HTERT RPE-1 (cell line): Measurements from ENCODE around the gene ERC1.
"Not testable (repeated sequence)": the region's sequence is repeated elsewhere in the genome, so short reads cannot be mapped to it uniquely, and the experiment has no call there.

Experiments
- in situ Hi-C: fragments of 300-500 bp; cut with MboI; formaldehyde crosslinking; loops from 4 replicates; pipeline ENCODE4 v1.14.3; 2020; ENCODE audit warnings: low sequenced_read_pairs

The ERC1 gene

DNA sequence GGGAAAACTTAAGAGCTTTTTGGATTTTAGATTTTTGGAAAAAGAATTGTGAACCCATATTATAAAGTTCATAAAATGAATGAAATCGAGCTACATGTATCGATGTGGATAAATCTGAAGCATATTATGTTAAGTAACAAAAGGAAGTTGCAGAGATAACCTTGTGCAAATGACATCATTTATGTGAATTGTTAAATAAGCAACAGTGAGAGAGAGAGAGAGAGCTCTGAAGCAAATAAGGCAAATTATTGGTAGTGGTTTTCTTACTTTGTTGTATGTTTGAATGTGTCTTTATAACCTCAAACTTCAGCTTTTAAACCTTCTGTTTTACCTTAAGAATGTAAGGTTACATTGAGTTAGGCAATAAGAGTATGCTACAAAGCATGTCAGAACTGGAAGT lies 78.8 kb downstream of the ERC1 start:
- in situ Hi-C loops, result no loop called here

DNA sequence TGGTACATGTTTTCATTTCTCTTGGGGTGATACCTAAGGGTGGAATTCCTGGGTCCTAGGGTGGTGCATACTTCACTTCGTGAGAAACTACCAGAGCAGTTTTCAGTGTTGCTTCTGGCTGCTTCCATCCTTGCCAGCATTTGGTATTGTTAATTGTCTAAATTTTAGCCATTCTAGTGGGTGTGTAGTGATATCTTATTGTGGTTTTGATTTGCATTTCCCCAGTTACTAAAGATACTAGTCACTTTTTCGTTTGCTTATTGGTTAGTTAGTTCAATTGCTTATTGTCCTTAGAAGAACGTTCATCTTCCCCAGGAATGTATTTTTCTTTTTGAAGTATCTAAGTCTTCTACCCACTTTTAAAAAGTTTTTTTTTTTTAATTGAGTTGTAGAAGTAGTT lies 80.2 kb downstream of the ERC1 start:
- in situ Hi-C loops, result no loop called here

DNA sequence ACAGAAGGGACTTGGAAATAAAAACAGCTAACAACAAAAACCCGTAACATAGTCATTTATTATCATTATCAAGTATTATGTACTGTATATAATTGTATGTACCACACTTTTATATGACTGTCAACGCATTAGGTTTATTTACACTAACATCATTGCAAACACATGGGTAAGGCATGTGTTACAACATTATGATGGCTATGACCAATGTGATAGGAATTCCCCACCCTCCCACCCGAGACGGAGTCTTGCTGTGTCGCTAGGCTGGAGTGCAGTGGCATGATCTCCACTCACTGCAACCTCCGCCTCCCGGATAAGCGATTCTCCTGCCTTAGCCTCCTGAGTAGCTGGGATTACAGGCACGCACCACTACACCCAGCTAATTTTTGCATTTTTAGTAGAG lies 82.6 kb downstream of the ERC1 start:
- in situ Hi-C loops, result no loop called here

DNA sequence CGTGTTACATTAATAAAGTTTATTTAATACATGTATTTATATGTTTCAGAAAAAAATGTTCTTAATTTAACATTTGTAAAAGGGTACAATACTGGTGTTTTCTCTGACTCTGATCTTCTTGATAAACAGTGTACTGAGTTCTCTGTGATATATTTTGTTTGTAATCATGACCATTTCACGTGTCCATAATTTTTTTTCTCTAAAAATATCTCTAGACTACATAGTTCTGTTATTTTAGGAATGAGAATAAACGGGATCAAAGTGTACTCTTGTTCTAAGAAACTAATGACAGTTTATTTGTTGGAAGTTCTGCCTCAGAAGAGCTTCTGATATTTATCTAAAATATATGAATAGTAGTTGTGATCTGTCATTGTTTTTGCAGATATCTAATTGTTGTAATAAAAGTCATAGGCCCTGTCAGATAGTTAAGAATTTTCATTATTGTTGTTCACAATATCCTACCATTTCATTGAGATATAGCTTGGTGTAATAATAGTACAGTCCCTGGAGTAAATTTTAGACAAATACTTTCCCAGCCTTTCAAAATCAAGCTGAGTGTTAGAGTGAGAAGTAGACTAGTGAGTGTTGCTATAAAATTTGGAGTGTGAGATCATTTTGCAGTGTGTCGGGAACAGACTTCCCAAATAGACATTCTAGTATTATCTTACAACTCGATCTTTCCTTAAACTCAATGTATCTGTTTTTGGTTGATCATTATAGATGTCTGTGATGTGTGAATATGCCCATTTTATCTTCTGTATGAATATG lies 86.2 kb downstream of the ERC1 start:
- in situ Hi-C loops, result no loop called here

DNA sequence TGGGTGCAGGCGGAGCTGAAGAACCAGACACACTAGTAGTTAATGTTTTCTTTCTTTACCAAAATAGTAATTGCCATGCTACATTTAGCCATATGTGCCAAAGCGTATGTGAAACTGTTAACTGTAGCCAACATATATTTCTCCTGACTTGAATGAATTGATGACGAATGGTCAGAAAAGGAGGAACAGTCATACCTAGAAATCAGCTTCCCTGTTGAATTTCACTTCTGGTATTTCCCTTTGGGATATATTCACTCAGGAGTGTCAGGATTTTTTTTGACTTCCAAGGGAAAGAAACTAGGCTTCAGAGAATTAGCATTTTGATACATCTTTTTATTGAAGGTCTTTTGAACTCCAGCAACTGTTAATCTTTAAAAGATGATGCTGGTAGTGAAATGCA lies 87.0 kb downstream of the ERC1 start:
- in situ Hi-C loops, result no loop called here

DNA sequence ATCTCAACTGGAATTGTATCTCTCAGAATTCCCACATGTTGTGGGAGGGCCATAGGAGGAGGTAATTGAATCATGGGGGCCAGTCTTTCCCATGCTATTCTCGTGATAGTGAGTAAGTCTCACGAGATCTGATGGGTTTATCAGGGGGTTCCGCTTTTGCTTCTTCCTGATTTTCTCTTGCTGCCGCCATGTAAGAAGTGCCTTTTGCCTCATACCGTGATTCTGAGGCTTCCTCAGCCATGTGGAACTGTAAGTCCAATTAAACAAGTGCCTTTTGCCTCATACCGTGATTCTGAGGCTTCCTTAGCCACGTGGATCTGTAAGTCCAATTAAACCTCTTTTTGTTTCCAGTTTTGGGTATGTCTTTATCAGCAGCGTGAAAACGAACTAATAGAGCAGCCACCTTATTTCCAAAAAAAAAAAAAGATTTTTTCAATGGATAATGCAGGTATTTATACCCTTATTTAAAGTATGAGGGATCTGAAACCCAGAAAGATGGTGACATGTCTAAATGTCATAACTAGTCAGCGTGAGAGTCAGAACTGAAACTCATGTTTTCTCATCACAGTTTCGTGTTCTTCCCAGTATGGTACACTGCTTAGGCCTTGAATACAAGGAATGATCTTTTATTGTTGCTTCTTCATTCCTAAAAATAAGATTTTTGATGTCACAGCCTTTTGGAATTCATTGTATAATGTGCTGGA lies 89.6 kb downstream of the ERC1 start:
- in situ Hi-C loops, result no loop called here

DNA sequence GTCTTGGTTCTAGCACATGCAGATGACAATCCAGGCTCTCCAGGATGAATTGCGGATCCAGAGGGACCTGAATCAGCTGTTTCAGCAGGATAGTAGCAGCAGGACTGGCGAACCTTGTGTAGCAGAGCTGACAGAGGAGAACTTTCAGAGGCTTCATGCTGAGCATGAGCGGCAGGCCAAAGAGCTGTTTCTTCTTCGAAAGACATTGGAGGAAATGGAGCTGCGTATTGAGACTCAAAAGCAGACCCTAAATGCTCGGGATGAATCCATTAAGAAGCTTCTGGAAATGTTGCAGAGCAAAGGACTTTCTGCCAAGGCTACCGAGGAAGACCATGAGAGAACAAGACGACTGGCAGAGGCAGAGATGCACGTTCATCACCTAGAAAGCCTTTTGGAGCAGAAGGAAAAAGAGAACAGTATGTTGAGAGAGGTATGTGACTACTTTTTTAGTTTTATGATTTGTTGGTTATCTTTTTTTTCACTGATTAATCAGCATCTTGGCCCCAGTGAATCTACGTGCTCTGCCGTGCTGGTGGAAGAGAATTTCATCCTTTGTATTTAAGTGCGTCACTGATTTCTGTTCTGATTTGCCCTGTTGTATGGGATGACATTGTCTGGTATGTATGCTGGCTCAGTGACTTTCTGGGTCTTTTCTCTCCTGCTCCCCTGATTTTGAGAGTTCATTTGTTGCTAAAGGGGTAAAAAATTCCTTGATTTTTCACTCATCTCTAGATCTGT lies 92.3 kb downstream of the ERC1 start:
- in situ Hi-C loops, result no loop called here

DNA sequence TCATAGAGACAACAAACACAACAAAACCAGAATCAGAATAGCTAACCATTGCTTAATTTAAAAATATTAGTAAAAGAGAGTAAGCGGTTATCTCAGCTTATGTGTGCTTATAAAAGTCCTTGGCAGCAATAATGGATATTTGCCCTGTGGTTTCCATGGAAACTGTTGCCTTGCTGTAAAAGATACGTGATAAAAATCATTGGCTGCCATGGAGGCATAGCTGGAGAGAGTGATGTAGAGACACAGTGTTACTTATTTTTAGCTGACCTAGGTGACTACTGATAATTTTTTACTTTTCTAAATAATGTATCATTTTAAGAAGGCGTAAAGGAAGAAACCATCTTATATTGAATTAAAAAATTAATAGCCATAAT lies 92.9 kb downstream of the ERC1 start:
- in situ Hi-C loops, result no loop called here

DNA sequence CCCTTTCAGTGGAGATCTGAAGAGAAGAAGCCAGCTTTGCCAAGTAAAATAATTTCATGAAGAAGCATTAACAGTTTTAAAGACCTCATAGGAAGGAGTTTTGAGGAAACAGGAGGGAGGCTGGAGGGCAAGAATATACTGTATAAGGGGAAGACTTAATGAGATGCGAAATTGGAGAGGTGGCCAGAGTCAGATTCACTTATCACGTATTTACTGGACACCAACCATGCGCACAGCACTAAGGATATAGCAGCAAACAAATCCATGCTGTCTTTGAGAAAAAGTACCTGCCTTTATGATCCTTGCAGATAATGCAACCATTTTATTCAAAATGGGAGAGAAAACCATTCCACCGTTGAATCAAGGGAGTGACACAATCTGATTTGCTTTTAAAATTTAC lies 100.3 kb downstream of the ERC1 start:
- in situ Hi-C loops, result no loop called here

DNA sequence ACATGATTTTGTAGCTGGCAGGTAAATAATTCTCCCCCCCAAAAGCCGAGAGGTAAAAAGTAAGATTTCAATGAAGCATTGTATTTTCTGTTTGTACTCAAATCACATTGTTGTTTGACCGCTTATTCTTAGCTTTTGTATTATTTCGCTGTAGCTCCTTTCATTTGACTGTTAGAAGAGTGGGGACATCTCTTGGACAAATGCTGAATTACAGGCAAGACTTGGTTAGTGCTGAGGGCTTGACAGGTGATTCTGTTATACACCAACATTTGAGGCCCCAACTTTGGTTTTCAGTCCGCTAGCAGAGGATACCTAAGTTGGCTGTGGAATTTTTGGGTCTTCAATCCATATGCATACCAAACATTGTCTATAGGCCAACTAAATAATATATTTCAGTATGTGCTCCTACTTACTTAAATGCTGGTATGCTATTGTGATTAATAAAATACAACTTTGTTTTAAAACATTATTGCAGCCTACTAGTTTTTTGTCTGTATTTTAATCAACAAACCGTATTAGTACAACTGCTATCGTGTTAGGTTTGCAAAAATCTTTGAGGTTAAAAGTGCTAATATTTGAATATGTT lies 102.2 kb downstream of the ERC1 start:
- in situ Hi-C loops, result no loop called here

DNA sequence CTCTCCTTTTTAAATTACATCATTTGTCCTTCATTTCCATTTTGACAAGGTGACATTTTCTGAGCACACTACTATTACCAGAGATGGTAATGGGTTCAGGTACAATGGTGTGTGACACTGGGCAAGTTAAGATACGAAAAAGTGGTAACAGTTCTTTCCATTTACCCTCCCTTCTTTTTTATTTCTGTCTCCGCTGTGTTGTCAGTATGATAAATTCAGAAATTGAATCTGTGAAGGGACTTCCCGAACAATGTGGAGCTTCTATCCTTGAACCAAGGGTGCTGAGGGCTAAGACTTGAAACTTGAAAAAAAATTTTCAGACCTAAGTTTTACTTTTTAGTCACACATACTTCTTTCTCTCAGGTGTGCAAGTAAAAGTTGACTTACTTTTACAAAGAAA lies 103.7 kb downstream of the ERC1 start:
- in situ Hi-C loops, result no loop called here

DNA sequence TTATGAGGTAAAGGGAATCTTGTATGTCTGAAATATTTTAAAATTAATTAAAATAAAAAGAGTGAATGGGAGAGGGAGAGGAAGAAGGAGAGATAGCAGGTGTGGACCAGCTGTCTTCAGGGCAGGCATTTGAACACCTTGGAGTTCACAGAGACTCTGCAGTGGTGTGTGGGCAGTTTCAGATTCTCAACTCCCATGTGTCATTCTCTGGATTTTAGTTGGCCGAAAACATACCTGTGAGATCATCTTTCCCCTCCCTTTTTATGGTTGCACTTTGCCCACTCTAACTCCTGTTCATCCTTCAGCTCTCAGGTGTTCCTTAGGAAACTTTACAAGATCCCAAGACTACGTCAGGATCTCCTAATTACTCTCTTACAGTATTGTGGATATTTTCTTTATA lies 108.1 kb downstream of the ERC1 start:
- in situ Hi-C loops, result no loop called here

DNA sequence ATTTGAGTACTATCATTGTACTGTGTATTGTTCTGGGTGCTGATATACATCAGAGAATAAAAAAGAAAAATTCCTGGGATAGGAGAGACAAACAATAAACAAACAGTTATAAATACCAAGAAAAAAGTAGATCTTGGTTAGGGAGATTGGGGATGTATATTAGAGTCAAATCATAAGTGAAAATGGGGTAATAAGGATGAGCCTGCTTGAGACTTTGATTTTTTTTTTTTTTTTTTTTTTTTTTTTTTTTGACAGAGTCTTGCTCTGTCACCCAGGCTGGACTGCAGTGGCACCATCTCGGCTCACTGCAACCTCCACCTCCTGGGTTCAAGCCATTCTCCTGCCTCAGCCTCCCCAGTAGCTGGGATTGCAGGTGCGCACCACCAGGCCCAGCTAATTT lies 108.6 kb downstream of the ERC1 start:
- in situ Hi-C loops, result not testable (repeated sequence)

DNA sequence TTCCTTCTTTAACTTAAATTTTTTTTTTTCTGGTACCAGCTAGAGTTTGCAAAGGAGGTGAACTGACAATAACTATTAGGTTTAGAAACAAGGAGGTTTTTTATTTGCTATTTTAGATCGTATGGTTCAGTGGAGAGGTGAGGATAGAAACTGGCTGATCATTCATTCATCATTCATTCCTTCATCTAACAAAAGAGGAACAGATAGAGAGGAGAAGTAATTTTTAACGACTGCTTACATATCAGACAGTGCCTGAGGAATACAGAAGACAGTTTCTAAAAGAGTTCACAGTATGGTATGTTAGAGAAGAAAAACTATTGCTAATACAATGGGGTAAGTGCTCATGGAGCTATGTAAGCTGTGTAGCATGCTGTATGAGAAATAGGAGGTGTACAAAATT lies 111.1 kb downstream of the ERC1 start:
- in situ Hi-C loops, result no loop called here

DNA sequence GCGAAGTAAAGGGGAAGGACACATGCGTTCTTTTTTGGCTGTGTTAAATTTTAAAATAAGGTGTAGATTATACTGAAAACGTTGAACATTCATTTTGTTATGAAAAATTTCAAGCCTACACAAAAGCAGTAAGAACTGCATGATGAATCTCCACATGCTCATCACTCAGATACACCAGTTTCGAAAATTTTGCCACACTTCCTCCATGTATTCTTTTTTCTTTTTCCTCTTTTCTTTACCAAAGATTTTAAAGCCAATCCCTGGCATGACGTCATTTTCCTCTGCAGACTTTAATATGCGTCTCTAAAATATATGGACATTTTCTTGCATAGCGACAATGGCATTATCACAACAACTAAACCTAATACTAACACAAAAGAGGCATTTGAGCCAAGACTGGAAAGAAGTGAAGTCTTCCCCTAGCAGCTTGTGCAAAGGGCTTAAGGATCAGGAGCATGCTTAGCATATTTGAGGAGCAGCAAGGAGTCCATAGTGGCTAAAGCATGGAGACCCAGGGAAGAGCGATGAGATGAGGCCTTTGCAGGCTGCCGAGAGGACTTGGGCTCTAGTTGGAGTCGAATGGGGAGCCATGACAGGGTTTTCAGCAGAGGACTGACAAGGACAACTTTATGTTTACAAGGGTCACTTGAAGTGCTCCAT lies 111.9 kb downstream of the ERC1 start:
- in situ Hi-C loops, result no loop called here

DNA sequence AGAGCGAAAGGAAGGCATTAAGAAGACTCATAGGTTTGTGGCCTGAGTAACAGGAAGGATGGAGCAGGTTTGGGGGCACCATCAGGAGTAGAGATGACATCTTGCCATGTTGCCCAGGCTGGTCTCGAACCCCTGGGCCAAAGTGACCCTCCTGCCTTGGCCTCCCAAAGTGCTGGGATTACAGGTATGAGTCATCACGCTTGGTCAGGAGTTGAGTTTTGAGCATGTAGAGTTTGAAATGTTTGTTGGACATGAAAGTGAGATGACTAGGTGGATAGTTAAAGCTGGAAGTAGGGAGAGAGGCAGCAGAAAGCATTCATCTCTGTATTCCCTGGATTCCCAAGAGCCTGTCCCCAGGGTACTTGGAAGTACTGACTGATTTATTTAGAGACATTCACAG lies 112.6 kb downstream of the ERC1 start:
- in situ Hi-C loops, result no loop called here

DNA sequence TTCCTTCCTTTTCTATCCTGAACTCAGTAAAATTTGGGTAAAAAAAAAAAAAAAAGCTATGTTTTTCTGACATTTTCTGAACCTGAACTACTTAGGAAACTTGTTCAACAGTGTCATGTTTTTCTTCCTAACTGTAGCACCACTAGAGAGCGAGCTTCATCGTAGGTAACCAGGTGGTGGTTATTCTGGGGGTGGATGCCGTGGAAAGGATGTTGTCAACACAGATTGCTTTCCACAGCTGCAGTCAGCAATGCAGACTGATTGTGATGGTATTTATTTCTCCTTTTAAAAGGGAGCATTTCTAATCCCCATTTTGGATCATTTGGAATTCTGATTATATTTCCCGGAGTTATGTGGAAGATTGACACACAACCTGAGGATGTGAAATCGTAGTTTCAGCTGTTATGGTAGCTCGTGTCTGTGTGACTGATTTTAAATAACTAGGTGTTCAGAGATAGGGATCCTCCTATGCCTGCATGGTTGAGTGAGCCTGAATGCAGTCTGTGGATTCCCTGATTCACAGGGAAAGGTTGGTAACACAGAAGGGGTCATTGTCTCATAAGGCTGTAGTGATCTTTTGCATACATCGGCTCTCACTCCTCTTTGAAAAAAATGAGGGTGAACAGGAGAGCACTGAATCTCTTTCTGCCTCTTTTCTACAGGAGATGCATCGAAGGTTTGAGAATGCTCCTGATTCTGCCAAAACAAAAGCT lies 113.2 kb downstream of the ERC1 start:
- in situ Hi-C loops, result no loop called here

DNA sequence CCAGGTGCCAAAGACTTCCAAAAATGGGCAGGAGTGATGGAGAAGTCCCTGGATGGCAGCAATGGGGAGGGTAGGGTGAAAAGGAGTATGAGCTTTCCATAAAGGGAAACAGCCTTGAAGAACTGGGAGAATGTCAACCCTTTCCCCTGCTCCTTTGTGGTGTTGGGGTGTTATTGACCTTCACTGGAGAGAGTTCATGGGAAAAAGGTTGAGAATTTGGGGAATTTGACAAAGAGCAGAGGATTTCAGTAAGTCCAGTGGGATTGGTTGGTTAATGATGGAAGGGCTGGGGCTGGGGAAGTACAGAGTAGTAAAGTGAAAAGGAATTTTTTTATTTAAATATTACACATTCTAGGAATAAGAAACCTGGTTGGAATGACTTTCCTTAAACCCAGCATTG lies 116.6 kb downstream of the ERC1 start:
- in situ Hi-C loops, result no loop called here

DNA sequence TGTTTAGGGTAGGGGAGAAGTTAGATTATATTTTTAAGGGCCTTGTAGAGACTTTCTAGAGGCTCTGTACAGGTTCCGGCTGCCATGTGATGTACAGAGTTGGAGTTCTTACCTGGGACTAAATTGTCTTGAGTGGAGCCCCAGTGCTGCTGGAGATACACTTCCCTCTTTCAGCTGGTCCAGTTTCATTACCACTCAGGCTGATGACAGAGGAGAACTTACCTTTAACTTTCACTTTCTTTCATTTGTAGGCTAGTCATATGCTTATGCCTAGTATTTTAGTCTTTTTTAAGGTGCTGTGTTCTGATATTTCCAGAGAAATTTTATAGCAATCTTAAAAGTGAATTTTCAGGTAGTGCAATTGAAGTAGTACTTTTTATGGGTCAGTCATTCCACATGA lies 117.3 kb downstream of the ERC1 start:
- in situ Hi-C loops, result no loop called here

DNA sequence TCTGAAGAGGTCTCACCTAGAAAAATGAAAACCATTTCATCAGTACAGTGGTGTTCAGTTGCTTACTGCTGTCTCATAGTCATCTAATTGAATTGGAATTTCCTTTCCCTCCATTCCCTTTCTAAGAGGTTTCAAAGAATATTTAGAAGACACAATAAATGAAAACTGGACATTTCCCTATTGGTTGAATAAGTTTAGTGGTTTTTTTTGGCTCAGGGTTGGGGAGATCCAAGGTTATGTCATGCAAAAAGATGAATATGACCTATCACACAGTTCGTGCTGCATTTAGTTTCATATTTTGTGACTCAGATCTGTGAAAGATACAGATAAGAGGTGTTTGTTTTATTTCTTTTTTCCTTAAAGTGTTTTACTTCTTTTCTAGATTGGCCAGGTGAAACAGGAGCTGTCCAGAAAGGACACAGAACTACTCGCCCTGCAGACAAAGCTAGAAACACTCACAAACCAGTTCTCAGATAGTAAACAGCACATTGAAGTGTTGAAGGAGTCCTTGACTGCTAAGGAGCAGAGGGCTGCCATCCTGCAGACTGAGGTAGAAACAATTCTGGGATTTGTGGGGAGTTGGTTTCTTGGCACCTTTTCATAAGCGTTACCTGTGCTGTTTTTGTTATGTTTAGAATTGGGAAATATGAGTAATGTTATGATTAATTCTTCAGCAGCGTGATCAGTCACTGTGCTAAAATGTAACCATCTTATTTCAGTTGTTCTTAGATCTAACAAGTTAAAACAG lies 124.6 kb downstream of the ERC1 start:
- in situ Hi-C loops, result no loop called here
